H9 (cell line): ENCODE measurements around the gene MICAL2. TPM values are rescaled to one million over a fixed set of nuclear protein-coding genes. Genes with fewer than 3 reads are reported as not detected.

Experiments
- DNase-seq: peaks from one replicate; pipeline ENCODE4 v3.0.0-alpha.2; 2017
- H2AFZ ChIP-seq: one replicate; pipeline ENCODE4 v1.6.1; 2013; ENCODE audit warnings: mild to moderate bottlenecking, low read length, control low read depth, moderate library complexity
- H2AK5ac ChIP-seq: 2 replicates; pipeline ENCODE4 v1.6.1; 2013; ENCODE audit warnings: low read length, control low read depth, mixed read lengths; ENCODE audit not compliant: insufficient read length
- H2BK120ac ChIP-seq: one replicate; pipeline ENCODE4 v1.6.1; 2013; ENCODE audit warnings: low read depth, mild to moderate bottlenecking, low read length, control low read depth, inconsistent platforms; ENCODE audit not compliant: poor library complexity, severe bottlenecking
- H2BK12ac ChIP-seq: 2 replicates; pipeline ENCODE4 v1.6.1; 2013; ENCODE audit warnings: low read length, control low read depth, mixed read lengths, low read depth; ENCODE audit not compliant: insufficient read length
- H2BK15ac ChIP-seq: 2 replicates; pipeline ENCODE4 v1.6.1; 2013; ENCODE audit warnings: low read depth, low read length, control low read depth
- H2BK20ac ChIP-seq: one replicate; pipeline ENCODE4 v1.6.1; 2013; ENCODE audit warnings: low read depth, mild to moderate bottlenecking, low read length, control low read depth, inconsistent platforms; ENCODE audit not compliant: poor library complexity, severe bottlenecking
- H2BK5ac ChIP-seq: 2 replicates; pipeline ENCODE4 v1.6.1; 2013; ENCODE audit warnings: low read length, control low read depth, mixed read lengths; ENCODE audit not compliant: insufficient read length
- H3K14ac ChIP-seq: 2 replicates; pipeline ENCODE4 v1.6.1; 2013; ENCODE audit warnings: low read length, control low read depth; ENCODE audit not compliant: insufficient read depth
- H3K18ac ChIP-seq: 2 replicates; pipeline ENCODE4 v1.6.1; 2013; ENCODE audit warnings: low read depth, mild to moderate bottlenecking, mixed read lengths, low read length, control low read depth; ENCODE audit not compliant: insufficient read length
- H3K23ac ChIP-seq: 2 replicates; pipeline ENCODE4 v1.6.1; 2013; ENCODE audit warnings: low read length, control low read depth, mixed read lengths, low read depth; ENCODE audit not compliant: insufficient read length
- H3K23me2 ChIP-seq: 2 replicates; pipeline ENCODE4 v1.6.1; 2013; ENCODE audit warnings: low read depth, mild to moderate bottlenecking, mixed read lengths, low read length, control low read depth; ENCODE audit not compliant: insufficient read length, poor library complexity, severe bottlenecking
- H3K27ac ChIP-seq: 2 replicates; pipeline ENCODE4 v1.5.1; 2013; ENCODE audit warnings: low read length, control low read depth, mixed read lengths, low read depth; ENCODE audit not compliant: insufficient read length
- H3K27me3 ChIP-seq: 2 replicates; pipeline ENCODE4 v1.6.1; 2013; ENCODE audit warnings: low read length, control low read depth, inconsistent platforms; ENCODE audit not compliant: insufficient read depth
- H3K4ac ChIP-seq: 2 replicates; pipeline ENCODE4 v1.6.1; 2013; ENCODE audit warnings: low read depth, mild to moderate bottlenecking, control low read depth, inconsistent platforms, low read length, moderate library complexity
- H3K4me1 ChIP-seq: 2 replicates; pipeline ENCODE4 v1.6.1; 2013; ENCODE audit warnings: low read length, control low read depth, inconsistent platforms; ENCODE audit not compliant: insufficient read depth
- H3K4me2 ChIP-seq: 2 replicates; pipeline ENCODE4 v1.6.1; 2013; ENCODE audit warnings: low read length, control low read depth, mixed read lengths; ENCODE audit not compliant: insufficient read length, insufficient read depth
- H3K56ac ChIP-seq: 2 replicates; pipeline ENCODE4 v1.6.1; 2013; ENCODE audit warnings: low read depth, mild to moderate bottlenecking, mixed read lengths, low read length, control low read depth; ENCODE audit not compliant: insufficient read length
- H3K79me1 ChIP-seq: 2 replicates; pipeline ENCODE4 v1.6.1; 2013; ENCODE audit warnings: low read depth, mild to moderate bottlenecking, moderate library complexity, low read length, control low read depth, inconsistent platforms; ENCODE audit not compliant: insufficient read depth, poor library complexity, severe bottlenecking
- H3K79me2 ChIP-seq: 2 replicates; pipeline ENCODE4 v1.6.1; 2013; ENCODE audit warnings: low read length, control low read depth, inconsistent platforms; ENCODE audit not compliant: insufficient read depth
- H3K9ac ChIP-seq: 2 replicates; pipeline ENCODE4 v1.6.1; 2013; ENCODE audit warnings: low read length, control low read depth, mixed read lengths; ENCODE audit not compliant: insufficient read length; ENCODE audit errors: extremely low read depth
- H3K9me3 ChIP-seq: one replicate; pipeline ENCODE4 v1.6.1; 2013; ENCODE audit warnings: low read depth, low read length, inconsistent platforms; ENCODE audit not compliant: control insufficient read depth
- H3T11ph ChIP-seq: one replicate; pipeline ENCODE4 v1.6.1; 2013; ENCODE audit warnings: mild to moderate bottlenecking, low read length, control low read depth, inconsistent platforms
- H4K20me1 ChIP-seq: one replicate; pipeline ENCODE4 v1.6.1; 2013; ENCODE audit not compliant: control insufficient read depth, insufficient read length, insufficient read depth
- H4K5ac ChIP-seq: 2 replicates; pipeline ENCODE4 v1.6.1; 2013; ENCODE audit warnings: low read depth, mild to moderate bottlenecking, mixed read lengths, low read length, control low read depth; ENCODE audit not compliant: insufficient read length
- H4K8ac ChIP-seq: replicated peaks from 2 replicates; pipeline ENCODE4 v1.6.1; 2013; ENCODE audit warnings: low read length, control low read depth, mixed read lengths, low read depth; ENCODE audit not compliant: insufficient read length
- H4K91ac ChIP-seq: 2 replicates; pipeline ENCODE4 v1.6.1; 2013; ENCODE audit warnings: low read depth, mild to moderate bottlenecking, moderate library complexity, mixed read lengths, low read length, control low read depth; ENCODE audit not compliant: insufficient read length
- H3K27ac Mint-ChIP-seq, 3 experiments: 2 replicates in 2 of 3; 3 replicates in 1 of 3; pipeline ENCODE4 v1.8.0; 2020 to 2021; ENCODE audit warnings: mixed read lengths in 3 of 3, mild to moderate bottlenecking in 1 of 3, moderate library complexity in 1 of 3
- H3K27me3 Mint-ChIP-seq: 2 replicates; pipeline ENCODE4 v1.8.0; 2021; ENCODE audit warnings: low read depth, mild to moderate bottlenecking, moderate library complexity, mixed read lengths
- H3K36me3 Mint-ChIP-seq, 3 experiments: 2 replicates in 2 of 3; 3 replicates in 1 of 3; pipeline ENCODE4 v1.8.0; 2020 to 2021; ENCODE audit warnings: low read depth in 3 of 3, mixed read lengths in 3 of 3; ENCODE audit not compliant: insufficient read depth in 1 of 3
- H3K4me1 Mint-ChIP-seq, 2 experiments: 2 replicates each; pipeline ENCODE4 v1.8.0; 2020; ENCODE audit warnings: mixed read lengths in 2 of 2
- H3K4me3 Mint-ChIP-seq, 2 experiments: 2 replicates in 1 of 2; 3 replicates in 1 of 2; pipeline ENCODE4 v1.8.0; 2020 to 2021; ENCODE audit warnings: mild to moderate bottlenecking in 2 of 2, mixed read lengths in 2 of 2, moderate library complexity in 1 of 2
- H3K9me3 Mint-ChIP-seq, 2 experiments: 2 replicates in 1 of 2; 3 replicates in 1 of 2; pipeline ENCODE4 v1.8.0; 2020; ENCODE audit warnings: mild to moderate bottlenecking in 2 of 2, mixed read lengths in 2 of 2, moderate library complexity in 1 of 2
- WGBS: extraction: QIAGEN DNeasy Blood & Tissue Kit; methylation state at CpG from one replicate; pipeline ENCODE4 v1.1.7; 2013; ENCODE audit warnings: missing lambda C conversion rate, low lambda C conversion rate, mixed read lengths; ENCODE audit not compliant: insufficient read length; ENCODE audit errors: extremely low coverage; 5-methylcytosine and 5-hydroxymethylcytosine counted together
- total RNA-seq: library from RNA; stranded (reverse); gene quantifications from 2 replicates; pipeline ENCODE4 v1.2.1, GENCODE V29; 2021
- TF ChIP-seq, protein P1 (sequence below): fragments of 200-600 bp; sonication (generic); conservative IDR thresholded peaks from 3 replicates; pipeline ENCODE4 v1.8.0; 2021; ENCODE audit warnings: antibody characterized with exemption, mild to moderate bottlenecking

Gene MICAL2
- total RNA-seq, 1 experiment from 2014 or later: 4.7 TPM

- Mint-ChIP-seq H3K9me3 (no peaks in the 10 kb centered on the region), H3K4me3 (no peak overlapping the region), H3K27ac (no peak overlapping the region), H3K4me1 (peaks cover 8 to 11% of the 10 kb centered on the region in 2 experiments), H3K27me3 (no peaks in the 10 kb centered on the region), H3K36me3 (no peaks in the 10 kb centered on the region)
- DNase-seq: no peak
- Histone ChIP-seq H4K5ac (no peak overlapping the region), H2BK20ac (no peak overlapping the region), H2AK5ac (no peak overlapping the region), H3K9ac (no peak overlapping the region), H3K23me2 (no peaks in the 10 kb centered on the region), H4K91ac (no peak overlapping the region), H2BK5ac (no peak overlapping the region), H3K4me2 (no peak overlapping the region), H4K8ac (no peak overlapping the region), H3K9me3 (no peaks in the 10 kb centered on the region), H3K4ac (no peak overlapping the region), H3K79me1 (no peaks in the 10 kb centered on the region), H4K20me1 (no peaks in the 10 kb centered on the region), H3K79me2 (no peaks in the 10 kb centered on the region), H2BK12ac (no peak overlapping the region), H3K23ac (no peak overlapping the region), H3K56ac (no peak overlapping the region), H3K14ac (no peak overlapping the region), H2AFZ (no peak overlapping the region), H3K18ac (no peak overlapping the region), H3K4me1 (no peaks in the 10 kb centered on the region), H3K27ac (no peak overlapping the region), H2BK120ac (no peak overlapping the region), H2BK15ac (no peak overlapping the region), H3K27me3 (no peaks in the 10 kb centered on the region), H3T11ph (no peak overlapping the region)
- no CpG with 5 or more reads among the region's 8 CpGs for WGBS
- TF ChIP-seq, protein P1, sequence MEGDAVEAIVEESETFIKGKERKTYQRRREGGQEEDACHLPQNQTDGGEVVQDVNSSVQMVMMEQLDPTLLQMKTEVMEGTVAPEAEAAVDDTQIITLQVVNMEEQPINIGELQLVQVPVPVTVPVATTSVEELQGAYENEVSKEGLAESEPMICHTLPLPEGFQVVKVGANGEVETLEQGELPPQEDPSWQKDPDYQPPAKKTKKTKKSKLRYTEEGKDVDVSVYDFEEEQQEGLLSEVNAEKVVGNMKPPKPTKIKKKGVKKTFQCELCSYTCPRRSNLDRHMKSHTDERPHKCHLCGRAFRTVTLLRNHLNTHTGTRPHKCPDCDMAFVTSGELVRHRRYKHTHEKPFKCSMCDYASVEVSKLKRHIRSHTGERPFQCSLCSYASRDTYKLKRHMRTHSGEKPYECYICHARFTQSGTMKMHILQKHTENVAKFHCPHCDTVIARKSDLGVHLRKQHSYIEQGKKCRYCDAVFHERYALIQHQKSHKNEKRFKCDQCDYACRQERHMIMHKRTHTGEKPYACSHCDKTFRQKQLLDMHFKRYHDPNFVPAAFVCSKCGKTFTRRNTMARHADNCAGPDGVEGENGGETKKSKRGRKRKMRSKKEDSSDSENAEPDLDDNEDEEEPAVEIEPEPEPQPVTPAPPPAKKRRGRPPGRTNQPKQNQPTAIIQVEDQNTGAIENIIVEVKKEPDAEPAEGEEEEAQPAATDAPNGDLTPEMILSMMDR: no peak
These were observed 79.3 kb downstream of the MICAL2 start for GRCh38 chr11:12189543-12190235.
